ENCODE results near the gene ASAP2.

ASAP2 gene

DNA sequence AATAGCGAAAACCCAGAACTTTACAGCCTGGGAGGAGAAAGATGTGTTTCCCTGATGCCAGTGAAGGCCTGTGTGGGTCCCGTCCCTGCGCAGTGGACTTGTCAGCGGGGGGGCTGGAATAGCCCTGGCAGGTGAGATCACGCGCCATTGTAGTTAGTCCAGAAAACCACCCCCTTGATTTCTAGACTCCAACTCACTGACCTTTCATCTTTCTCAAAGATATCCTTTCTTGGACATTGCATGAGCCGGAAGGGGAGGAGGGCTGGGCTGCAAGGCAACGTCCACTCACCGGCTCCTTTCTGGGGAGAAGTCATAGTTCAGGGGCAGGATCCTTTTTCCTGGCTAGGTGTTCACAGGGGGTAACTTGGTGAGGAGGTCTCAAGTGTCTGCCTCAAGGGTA lies 22.3 kb upstream of the ASAP2 start:
- DNase-seq, result no peak

- no peak for DNase-seq
Measured at GRCh38 chr2:9187620-9188214, 18.9 kb upstream of the ASAP2 start.

DNA sequence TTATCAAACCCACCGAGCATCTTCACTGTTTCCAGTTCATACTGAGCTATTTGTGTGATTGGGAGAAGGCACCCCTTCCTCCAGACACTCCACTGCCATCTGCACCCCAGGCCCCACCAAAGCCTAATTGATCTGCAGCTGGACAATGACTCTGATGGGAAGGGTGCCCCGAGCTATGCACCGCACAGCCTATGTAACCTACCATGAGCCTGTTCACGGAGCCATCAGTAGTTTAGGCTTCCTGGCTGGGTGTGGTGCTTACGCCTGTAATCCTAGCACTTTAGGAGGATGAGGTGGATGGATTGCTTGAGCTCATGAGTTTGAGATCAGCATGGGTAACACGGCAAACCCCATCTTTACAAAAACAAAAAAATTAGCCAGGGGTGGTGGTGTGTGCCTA lies 17.8 kb upstream of the ASAP2 start:
- DNase-seq, result no peak

GRCh38 chr2:9189901-9190300 lies 16.7 kb upstream of the ASAP2 start:
- DNase-seq, result no peak

GRCh38 chr2:9191041-9191481 lies 15.6 kb upstream of the ASAP2 start:
- peak; percentile 88 for DNase-seq

DNA sequence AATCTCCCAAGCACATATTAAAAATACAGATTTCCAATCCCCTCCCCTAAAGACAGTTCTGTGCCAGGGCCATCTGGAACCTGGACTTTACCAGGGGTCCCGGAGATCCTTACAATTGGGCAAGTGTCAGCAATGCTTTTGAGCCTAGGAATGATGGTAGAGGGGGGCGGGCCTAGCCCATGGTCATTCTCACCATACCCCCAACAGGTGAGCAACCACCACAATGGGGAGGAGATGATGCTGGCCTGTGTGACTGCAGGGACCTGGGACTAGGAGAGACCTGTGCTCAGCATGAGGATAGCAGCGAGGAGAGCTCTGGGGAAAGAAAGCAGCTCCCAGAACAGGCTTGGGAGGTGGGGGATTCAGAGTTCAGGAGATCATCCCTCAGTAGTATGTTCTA lies 13.9 kb upstream of the ASAP2 start:
- no peak for DNase-seq

GRCh38 chr2:9194352-9194751 lies 12.3 kb upstream of the ASAP2 start:
- DNase-seq, result no peak

DNA sequence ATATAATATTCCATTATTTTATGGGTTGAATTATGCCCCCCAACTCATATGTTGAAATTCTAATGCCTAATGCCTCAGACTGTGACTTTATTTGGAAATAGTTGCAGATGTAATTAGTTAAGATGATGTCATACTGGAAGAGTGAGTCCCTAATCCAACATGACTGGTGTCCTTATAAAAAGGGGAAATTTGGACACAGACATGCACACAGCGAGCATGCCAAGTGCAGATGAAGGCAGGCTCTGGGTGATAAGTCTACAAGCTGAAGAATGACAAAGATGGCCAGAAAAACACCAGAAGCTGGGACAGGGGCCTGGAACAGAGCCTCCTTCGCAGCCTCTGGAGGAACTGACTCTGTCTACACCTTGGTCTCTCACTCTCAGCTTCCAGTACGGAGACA lies 10.0 kb upstream of the ASAP2 start:
- no peak for DNase-seq

- DNase-seq, result no peak
Measured at GRCh38 chr2:9197916-9198315, 8.7 kb upstream of the ASAP2 start.

DNA sequence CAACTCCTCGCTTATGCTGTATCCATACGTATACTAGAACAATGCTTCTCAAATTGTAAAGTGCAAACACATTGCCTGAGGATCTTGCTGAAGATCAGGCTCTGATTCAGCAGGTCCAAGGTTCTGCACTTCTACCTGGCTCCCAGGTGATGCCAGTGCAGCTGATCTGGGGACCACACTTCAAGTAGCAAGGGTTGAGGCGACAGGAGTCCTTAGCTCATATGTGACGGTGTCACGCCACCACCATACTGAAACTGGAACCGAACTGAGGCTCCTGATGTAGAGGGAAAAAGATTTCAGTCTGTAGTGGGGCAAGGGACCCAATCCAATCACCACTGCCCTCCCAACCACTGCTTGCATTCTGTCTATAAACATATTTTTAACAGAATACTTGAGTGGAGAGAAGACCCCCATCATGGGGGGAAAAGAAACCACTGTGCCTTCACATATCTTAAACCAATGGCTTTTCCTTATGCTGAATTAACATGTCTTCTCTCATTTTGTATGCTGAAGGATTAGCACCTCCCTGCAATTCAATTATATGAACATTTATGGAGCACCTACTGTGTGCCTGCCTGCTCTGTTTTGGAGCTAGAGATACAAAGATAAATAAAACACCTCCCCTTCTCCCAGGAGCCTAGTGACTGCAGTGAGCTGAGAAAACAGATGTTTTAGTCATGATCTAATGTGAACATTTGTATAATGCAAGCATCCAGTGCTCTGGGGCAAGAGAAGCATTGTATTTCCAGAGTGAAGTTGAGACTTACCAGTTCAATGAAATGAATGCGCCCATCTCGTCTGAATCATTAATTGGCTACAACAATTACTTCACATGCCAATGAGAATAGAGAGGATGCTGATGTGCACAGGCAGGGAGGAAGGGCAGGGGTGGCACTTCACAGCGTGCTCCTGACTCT lies 6.6 kb upstream of the ASAP2 start:
- peak; percentile 39 for DNase-seq

DNA sequence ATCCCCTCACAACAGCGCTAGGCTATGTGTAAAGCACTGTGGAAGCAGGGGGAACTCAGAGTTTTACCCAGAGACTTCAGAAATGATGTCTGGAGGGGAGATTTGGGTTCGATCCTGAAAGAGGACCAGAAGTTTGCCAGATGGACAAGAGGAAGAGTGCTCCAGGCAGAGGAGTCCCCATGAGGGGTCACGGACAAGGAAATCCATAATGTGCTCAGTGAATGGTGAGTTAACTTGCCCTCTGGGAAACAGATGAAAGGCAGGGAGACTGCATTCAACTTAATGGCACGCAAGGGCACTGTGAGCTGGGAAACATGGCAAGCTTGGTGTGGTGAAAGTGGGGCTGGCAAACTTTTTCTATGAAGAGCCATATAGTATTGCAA lies 6.0 kb upstream of the ASAP2 start:
- DNase-seq, result no peak

DNA sequence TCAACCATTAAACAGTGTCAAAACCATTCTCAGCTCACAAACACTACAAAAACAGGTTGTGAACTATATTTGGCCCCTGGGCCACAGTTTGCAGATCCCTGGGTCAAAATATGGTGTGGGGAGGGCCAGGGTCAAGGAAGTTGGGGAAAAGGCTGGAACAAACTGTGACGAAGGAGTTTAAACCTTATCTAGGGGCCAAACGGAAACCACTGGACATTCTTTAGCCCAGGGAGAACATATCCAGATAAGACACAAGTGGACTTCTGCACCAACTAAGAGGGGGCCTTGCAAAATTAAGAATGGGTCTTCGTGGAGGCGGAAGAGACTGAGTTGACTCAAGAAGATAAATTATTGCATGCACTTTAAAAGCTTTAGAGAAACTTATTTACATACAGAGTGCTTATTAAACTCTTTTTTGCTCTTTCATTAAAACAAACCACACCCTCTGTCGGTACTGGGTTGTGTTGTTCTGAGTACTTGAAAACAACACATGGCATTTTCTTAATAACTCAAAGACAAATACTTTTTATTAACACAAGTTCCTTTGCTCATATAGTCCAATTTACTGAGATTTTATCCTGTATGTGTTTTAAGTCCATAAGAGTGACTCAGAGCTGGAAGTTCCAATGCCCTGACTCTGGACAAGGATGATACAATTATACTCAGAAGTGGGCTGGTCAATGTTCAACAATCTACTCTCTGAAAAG lies 5.3 kb upstream of the ASAP2 start:
- DNase-seq, result peak; percentile 62

GRCh38 chr2:9203006-9203405 lies 3.6 kb upstream of the ASAP2 start:
- no peak for DNase-seq

DNA sequence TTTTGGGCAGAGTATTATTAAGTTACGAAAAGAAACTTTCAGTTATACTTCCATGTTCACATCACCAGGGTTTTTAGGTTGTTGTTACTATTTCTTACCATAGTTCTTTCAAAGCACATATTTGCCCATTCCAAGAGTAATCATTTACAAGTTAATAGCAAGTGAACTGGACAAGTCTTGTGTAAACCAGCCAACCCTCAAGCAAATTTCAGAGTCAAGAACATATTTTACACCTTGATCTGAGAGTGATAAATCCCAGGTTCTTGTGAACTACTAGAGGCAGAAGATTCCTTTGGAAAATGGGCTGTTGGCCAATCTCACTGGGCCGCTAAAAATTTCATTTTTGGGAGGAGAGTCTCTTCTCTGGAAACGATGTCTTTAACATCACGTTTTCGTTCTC lies 2.7 kb upstream of the ASAP2 start:
- DNase-seq, result no peak

DNA sequence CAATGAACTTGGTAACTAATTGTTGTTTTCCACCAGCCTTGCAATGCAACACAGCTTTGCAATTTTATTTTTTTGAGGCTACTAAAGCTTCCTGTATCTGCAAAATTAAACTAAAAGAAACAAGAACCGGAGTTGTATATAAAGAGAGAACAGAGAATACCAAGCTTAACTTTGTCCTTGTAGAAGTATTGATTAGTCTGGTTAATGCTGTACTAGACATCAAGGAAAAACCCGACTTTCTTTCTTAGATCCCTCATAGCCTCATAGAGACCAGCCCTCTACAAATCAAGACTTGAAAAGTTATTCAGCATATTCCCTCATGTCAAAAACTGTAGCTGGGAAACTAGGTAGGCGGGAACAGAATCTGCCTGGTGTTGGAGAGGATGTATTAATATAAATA lies 1.7 kb upstream of the ASAP2 start:
- no peak for DNase-seq

- no peak for DNase-seq
Measured at GRCh38 chr2:9205486-9205885, 1.1 kb upstream of the ASAP2 start.

DNA sequence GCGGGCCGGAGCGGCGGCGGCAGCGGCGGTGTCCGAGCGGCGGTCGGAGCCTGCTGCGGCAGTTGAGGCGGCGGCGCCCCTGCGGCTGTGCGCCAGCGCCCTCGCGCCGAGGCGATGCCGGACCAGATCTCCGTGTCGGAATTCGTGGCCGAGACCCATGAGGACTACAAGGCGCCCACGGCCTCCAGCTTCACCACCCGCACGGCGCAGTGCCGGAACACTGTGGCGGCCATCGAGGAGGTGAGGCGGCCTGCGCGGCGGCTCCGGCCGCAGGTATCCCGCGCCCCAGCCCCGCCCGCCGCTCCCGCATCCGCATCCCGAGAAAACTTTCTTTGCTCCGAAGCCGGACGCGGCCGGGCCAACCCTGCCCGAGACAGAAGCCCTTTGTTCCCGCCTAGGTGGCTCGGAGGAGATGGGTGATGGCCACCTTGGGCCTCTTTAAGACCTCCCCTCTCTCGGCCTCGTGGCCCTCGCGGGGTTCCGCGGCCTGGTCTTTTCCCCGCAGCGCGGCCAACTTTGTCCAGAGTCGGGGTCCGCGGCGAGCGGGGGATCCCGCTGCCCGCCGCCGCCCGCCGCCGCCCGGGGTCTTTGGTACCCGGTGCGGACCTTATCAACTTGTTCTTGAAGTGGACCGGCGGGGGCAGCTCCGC lies 504 bp downstream of the ASAP2 start:
- no peak for DNase-seq

DNA sequence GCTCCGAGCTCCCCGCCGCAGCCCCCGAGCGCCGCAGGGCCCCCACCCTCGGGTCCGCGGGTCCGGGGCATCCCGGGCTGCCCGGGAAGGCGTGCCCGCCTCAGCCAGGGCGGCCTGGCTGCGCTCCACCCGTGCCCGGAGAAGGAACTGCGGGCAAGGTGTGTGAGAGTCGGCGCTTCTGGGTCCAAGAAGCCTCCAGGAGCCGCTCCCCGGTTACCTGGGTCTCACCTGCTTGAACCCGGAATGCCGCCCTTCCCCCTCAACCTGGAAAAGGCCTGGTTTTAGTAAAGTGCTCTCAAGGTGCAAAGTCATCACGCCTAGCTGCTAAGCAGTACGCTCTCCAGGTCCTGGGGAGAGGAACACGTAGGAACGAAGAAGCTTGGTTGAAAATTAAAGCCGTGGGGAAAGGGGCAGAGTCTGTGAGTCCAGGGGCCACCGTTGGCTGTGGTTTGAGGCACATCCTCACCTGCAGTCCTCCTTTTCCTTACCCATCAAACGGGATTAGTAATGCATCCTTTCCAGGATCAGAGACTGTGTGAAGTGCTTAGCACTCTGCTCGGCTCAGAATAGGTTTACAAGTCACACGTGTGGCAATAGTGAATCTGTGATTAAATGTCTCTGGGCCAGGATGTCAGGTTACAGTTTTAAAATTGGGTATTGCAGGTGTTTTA lies 1.2 kb downstream of the ASAP2 start:
- no peak for DNase-seq

DNA sequence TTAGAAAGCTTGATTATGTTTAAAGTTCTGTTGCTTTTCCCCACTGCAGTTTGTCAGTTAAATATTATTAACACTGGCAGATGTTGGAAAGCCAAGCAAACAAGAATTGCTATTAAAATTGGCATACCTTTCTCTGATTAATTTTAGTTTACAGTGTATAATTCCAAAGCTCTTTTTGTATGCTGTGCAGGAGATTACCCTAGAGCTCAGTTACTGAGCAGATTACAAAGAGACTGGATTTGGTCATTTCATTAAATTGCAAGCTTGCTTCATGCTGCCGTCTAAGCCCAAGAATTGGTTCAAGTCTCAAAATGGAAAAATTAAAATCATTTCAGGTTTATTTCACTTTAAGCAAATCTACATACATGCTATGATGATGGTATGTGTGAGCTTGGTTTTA lies 2.3 kb downstream of the ASAP2 start:
- no peak for DNase-seq

- DNase-seq, result no peak
Measured at GRCh38 chr2:9210030-9210429, 3.4 kb downstream of the ASAP2 start.

- DNase-seq, result no peak
Measured at GRCh38 chr2:9211496-9211895, 4.9 kb downstream of the ASAP2 start.

- no peak for DNase-seq
Measured at GRCh38 chr2:9212010-9212635, 5.5 kb downstream of the ASAP2 start.
